AG04450 (cell line): Measurements from ENCODE around the gene TMEM242. TPM values are rescaled to one million over a fixed set of nuclear protein-coding genes. Genes with fewer than 3 reads are reported as not detected.

Experiments used
- CTCF ChIA-PET: fragments of 300-600, 350-600 bp; formaldehyde crosslinking; extraction: SDS; loops from one replicate; lab custom pipeline; 2022; ENCODE audit warnings: antibody characterized with exemption, inconsistent platforms; lab: Charles Lee
- POLR2A ChIA-PET: fragments of 350-600 bp; formaldehyde crosslinking; extraction: SDS; loops from one replicate; lab custom pipeline; 2021; ENCODE audit warnings: antibody characterized with exemption, inconsistent platforms; lab: Yijun Ruan, JAX
- DNase-seq: peaks from one replicate; pipeline ENCODE4 v3.0.0-alpha.2; 2011; ENCODE audit warnings: low read depth, low spot score
- H3K27ac ChIP-seq: one replicate; pipeline ENCODE4 v1.5.1; 2012; ENCODE audit warnings: low read depth, low read length, control low read depth
- H3K27me3 ChIP-seq: one replicate; pipeline ENCODE4 v1.6.0; 2012; ENCODE audit warnings: low read length; ENCODE audit not compliant: control insufficient read depth, insufficient read depth
- H3K4me3 ChIP-seq: 2 replicates; pipeline ENCODE4 v1.5.1; 2011; ENCODE audit warnings: mild to moderate bottlenecking, low read depth, low read length, control low read depth
- H3K9me3 ChIP-seq: 2 replicates; pipeline ENCODE4 v1.5.1; 2012; ENCODE audit warnings: low read length; ENCODE audit not compliant: control insufficient read depth, insufficient read depth
- polyA plus RNA-seq: library from polyadenylated mRNA; depleted of rRNA; stranded (reverse); fragments of >200 nt; gene quantifications from 2 replicates; pipeline ENCODE4 v1.2.3, GENCODE V29; 2011
- TF ChIP-seq, protein P1 (sequence below): IDR thresholded peaks from 2 replicates; pipeline ENCODE4 v1.5.1; 2011; ENCODE audit warnings: low read depth, low read length, control low read depth, inconsistent platforms

The TMEM242 gene
- polyA plus RNA-seq, 1 experiment = 8.6 TPM

DNA sequence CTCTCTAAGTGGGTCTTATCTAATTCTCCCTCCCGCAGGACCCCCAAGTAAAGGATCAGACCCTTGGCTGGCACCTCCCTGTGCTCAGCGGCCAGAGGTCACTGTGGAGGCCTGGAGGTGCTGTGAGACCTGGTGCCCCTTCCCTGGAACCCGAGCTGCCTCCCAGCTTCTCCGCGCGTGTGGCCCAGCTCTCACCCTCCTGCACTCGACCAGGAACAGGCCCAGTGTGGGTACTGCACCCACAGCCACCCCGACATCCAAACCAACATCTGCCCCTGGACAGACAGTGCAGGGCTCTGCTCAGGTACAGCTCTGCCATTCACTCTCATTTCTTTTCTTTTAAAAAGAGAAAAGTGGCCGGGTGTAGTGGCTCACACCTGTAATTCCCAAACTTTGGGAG, 42.4 kb downstream of the TMEM242 start:
- CTCF ChIA-PET = no interaction called here
- POLR2A ChIA-PET = no interaction called here
- Histone ChIP-seq H3K4me3 (no peak overlapping the region), H3K27me3 (no peaks in the 10 kb centered on the region), H3K9me3 (no peaks in the 10 kb centered on the region; the same call in 1 of the 2 replicates), H3K27ac (no peak overlapping the region)
- DNase-seq = no peak
- TF ChIP-seq, protein P1, sequence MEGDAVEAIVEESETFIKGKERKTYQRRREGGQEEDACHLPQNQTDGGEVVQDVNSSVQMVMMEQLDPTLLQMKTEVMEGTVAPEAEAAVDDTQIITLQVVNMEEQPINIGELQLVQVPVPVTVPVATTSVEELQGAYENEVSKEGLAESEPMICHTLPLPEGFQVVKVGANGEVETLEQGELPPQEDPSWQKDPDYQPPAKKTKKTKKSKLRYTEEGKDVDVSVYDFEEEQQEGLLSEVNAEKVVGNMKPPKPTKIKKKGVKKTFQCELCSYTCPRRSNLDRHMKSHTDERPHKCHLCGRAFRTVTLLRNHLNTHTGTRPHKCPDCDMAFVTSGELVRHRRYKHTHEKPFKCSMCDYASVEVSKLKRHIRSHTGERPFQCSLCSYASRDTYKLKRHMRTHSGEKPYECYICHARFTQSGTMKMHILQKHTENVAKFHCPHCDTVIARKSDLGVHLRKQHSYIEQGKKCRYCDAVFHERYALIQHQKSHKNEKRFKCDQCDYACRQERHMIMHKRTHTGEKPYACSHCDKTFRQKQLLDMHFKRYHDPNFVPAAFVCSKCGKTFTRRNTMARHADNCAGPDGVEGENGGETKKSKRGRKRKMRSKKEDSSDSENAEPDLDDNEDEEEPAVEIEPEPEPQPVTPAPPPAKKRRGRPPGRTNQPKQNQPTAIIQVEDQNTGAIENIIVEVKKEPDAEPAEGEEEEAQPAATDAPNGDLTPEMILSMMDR = no peak

DNA sequence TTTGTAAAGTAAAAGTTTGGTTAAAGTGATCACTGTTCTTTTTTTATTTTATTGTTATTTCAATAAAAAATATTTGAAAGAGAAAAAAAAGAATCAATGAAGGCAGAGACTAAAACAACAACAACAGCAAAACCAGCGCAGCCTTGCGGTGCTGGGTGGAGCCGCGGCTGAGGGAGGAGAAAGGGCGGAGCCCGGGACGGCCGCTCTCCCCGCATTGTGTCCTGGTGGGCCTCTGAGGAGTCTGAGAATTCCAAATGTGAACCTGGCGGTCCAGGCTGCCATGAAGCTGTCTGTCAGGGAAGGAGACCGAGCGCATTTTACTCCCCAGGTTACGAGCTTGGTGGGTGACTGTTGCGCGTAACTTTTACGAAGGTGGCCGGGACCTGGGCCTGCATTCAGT, 43.2 kb downstream of the TMEM242 start:
- CTCF ChIA-PET = no interaction called here
- Histone ChIP-seq H3K27me3 (no peaks in the 10 kb centered on the region), H3K9me3 (no peaks in the 10 kb centered on the region; the same call in 1 of the 2 replicates), H3K4me3 (no peak overlapping the region), H3K27ac (no peak overlapping the region)
- POLR2A ChIA-PET = no interaction called here
- TF ChIP-seq, protein P1 = no peak
- no peak for DNase-seq

DNA sequence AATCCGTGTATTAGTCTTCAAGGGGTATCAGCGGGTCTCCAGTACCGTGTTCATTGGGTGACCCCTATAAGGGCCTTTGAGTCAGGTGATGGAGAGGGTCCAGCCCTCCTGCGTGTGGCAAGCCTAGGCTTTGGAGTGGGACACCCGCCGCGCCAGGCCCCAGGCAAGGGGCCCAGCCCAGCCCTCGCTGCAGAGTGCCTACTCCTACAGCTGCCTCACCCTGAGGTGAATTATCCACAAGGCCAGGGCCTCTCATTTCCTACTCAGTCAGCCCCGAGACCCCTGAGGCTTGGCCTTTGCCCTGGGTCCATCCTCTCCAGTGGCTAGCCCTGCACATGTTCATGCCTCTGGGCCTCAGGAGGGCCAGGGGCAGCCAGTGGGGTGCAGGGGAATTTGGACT, 45.1 kb downstream of the TMEM242 start:
- Histone ChIP-seq H3K9me3 (no peaks in the 10 kb centered on the region; the same call in 1 of the 2 replicates), H3K27me3 (no peaks in the 10 kb centered on the region), H3K27ac (no peak overlapping the region), H3K4me3 (no peak overlapping the region)
- CTCF ChIA-PET = no interaction called here
- POLR2A ChIA-PET = interaction anchor here (0.5 kb wide), 1 partner anchor 407 kb away, joined by 3 read pairs; no protein-coding TSS in a partner anchor
- TF ChIP-seq, protein P1 = no peak
- DNase-seq = no peak

DNA sequence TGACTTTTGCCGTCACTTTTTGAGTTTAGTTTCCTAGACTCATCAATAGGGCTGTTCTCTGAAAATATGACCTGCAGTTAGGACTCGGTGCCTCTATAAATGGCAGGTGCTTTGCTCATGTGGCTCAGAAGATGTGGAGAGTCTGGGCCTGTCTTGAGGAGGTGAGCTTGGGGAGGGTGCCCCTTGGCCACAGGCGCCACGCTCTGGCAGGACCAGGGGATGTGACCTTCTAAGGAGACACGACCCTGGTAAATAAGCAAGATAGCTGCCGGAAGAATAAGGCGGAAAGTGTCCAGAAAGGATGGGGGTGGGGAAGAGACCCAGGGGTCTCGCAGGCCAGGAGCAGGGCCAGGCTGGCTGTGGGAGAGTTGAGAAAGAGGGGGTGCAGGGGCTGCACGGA, 46.6 kb downstream of the TMEM242 start:
- Histone ChIP-seq H3K27me3 (no peaks in the 10 kb centered on the region), H3K27ac (no peak overlapping the region), H3K9me3 (no peaks in the 10 kb centered on the region; the same call in 1 of the 2 replicates), H3K4me3 (no peak overlapping the region)
- CTCF ChIA-PET = no interaction called here
- POLR2A ChIA-PET = interaction anchor here (0.6 kb wide), 1 partner anchor 9 kb away, joined by 3 read pairs; no protein-coding TSS in a partner anchor
- DNase-seq = no peak
- TF ChIP-seq, protein P1 = no peak

DNA sequence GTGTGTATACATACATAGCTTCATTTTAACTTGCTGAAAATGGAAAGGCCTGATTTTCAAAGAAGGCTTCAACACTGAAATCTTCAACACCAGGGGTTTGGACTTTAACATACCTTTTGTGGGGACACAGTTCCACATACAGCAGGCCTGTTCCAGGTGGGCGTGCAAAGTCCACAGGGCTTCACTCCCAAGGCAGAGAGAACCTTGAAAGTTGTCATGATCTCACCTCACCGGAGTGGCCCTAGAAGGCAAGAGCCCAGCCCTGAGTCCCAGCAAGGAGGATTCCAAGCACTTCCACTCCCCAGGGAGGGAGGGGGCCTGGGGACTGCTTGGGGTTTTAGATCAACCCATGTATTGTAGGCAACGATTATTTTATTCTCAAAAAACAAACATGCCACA, 47.2 kb downstream of the TMEM242 start:
- TF ChIP-seq, protein P1 = no peak
- CTCF ChIA-PET = interaction anchor here (1.4 to 1.6 kb wide), 2 partner anchors 22 to 27 kb away, joined by 6 to 9 read pairs; no protein-coding TSS in a partner anchor

More for the DNA sequence above, 47.2 kb downstream of the TMEM242 start:
- H3K27ac ChIP-seq = no peak overlapping the region
- no peaks in the 10 kb centered on the region; the same call in 1 of the 2 replicates for H3K9me3 ChIP-seq
- no peaks in the 10 kb centered on the region for H3K27me3 ChIP-seq
- no peak overlapping the region for H3K4me3 ChIP-seq
- POLR2A ChIA-PET = interaction anchor here (0.6 kb wide), 1 partner anchor 10 kb away, joined by 3 read pairs; no protein-coding TSS in a partner anchor
- DNase-seq = no peak
